NK-92 (cell line): ENCODE results near the gene RC3H1.
A peak's percentile ranks its signal among the peaks of the same experiment; 100 is the strongest.
"Not testable (repeated sequence)": the region's sequence is repeated elsewhere in the genome, so short reads cannot be mapped to it uniquely, and the experiment has no call there.

Source experiments
- DNase-seq: peaks from one replicate; lab custom pipeline; 2025; ENCODE audit not compliant: unreplicated experiment; lab: John Stamatoyannopoulos, UW

RC3H1 gene, protein sequence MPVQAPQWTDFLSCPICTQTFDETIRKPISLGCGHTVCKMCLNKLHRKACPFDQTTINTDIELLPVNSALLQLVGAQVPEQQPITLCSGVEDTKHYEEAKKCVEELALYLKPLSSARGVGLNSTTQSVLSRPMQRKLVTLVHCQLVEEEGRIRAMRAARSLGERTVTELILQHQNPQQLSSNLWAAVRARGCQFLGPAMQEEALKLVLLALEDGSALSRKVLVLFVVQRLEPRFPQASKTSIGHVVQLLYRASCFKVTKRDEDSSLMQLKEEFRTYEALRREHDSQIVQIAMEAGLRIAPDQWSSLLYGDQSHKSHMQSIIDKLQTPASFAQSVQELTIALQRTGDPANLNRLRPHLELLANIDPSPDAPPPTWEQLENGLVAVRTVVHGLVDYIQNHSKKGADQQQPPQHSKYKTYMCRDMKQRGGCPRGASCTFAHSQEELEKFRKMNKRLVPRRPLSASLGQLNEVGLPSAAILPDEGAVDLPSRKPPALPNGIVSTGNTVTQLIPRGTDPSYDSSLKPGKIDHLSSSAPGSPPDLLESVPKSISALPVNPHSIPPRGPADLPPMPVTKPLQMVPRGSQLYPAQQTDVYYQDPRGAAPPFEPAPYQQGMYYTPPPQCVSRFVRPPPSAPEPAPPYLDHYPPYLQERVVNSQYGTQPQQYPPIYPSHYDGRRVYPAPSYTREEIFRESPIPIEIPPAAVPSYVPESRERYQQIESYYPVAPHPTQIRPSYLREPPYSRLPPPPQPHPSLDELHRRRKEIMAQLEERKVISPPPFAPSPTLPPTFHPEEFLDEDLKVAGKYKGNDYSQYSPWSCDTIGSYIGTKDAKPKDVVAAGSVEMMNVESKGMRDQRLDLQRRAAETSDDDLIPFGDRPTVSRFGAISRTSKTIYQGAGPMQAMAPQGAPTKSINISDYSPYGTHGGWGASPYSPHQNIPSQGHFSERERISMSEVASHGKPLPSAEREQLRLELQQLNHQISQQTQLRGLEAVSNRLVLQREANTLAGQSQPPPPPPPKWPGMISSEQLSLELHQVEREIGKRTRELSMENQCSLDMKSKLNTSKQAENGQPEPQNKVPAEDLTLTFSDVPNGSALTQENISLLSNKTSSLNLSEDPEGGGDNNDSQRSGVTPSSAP

DNA sequence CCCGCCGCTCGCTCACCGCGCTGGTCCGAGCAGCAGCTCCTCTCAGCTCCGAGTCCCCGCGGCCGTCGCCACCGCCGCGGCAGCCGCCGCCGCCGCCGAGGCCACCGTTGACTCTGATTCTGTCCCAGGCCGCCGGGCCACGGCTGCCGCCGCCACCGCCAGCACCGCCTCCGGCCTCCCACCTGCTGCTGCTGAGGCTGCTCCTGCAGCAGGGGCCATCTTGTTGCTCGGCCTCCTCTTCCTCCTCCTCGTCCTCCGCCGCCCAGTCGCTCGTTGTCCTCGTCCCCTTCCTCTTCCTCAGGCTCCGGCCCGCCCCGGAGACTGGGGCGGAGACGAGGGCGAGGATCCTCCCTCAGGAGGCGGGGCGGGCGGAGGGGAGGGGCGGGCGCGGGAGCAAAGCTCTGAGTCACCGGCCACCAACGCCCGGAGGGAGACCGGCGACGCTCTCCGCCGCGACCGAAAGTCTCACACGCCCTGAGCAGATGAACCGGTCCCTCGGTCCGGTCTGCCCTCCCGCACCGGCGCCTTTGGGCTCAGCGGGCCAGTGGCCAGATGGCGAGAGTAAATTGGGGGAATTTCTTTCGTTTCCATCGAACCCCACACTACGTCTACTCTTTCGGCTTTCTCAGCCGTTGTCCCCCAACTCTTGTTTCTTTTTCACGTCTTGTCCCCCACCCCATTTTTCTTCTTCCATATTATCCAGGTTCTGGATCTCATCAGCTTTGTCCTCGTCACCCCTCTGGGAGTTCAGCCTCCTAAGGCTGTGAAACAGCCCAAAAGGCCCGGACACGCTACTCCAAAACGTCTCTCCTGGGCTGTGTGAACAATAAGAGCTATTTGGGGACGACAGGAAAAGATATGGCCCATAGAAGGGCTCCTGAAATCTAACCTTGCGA is at the start of gene RC3H1:
RC3H1 (minus strand) TSS at position 278 of the 896 bp plus-strand sequence. CDS start 29,372 bp downstream, outside the sequence.
- peak; percentile 27 for DNase-seq

DNA sequence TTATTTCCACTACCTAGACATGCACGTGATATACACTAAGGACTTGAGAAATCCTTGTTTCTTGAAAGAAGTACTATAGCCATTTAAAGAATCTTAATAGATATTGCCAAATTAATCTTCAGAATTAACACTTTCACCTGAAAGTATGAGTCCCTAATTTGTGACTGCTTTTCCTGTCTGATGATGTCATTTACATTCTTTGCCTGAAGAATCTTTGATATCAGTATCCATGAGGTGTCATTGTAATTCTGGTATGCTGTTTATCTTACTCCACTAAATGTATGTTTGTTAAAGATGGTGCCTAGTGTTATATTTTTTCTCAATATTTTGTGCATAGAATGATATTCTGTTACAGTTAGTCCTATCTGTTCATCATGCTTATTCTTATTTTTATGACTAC is 48.5 kb upstream of the RC3H1 start:
- no peak for DNase-seq

DNA sequence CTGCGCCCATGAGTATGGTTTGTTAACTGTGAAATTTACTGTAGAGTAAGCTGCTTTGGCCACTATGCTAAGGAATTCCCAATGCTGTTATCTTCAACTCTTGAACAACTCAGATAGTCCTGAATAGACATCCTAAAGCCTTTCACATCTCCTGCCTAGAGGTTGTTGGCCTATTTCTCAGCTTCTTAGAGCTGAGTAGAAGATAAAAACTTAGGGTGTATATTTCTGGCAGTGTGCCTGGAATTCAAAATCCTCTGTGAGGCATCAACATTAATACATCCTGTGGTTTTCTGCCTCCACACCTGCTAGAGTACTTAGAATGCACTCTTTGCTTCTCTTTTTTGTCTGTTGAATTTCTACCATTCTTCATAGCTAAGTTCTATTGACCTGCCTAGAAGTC is 45.8 kb upstream of the RC3H1 start:
- DNase-seq, result no peak

DNA sequence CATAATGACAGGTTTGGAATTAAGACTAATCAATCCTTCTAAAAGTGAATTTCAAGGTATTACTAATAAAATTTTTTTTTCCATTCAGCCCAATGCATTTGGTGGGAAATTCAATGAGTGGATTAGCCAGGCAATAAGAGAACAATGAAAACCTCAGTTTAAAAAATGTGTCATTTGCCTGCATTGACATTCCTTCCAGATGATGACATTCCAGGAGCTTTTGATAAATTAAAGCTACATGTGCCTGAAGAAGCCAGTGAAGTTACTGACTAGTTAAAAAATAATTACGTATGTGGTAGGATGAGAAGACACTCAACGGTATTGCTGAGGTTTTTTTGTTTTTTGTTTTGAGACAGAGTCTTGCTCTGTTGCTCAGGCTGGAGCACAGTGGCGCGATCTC is 37.9 kb upstream of the RC3H1 start:
- DNase-seq, result no peak

DNA sequence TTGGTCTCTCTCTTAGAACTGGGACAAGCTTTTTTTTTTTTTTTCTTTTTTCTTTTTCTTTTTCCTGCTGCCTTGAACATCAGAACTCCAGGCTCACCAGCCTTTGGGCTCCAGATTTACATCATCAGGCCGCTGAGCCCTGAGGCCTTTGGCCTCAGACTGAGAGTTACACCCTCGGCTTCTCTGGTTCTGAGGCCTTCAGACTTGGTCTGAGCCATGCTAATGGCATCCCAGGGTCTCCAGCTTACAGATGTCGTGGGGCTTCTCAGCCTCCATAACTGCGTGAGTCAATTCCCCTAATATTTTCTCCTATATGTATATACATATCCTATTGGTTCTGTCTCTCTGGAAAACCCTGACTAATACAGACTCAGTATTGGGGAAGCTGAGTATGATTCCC is 36.5 kb upstream of the RC3H1 start:
- DNase-seq, result no peak

DNA sequence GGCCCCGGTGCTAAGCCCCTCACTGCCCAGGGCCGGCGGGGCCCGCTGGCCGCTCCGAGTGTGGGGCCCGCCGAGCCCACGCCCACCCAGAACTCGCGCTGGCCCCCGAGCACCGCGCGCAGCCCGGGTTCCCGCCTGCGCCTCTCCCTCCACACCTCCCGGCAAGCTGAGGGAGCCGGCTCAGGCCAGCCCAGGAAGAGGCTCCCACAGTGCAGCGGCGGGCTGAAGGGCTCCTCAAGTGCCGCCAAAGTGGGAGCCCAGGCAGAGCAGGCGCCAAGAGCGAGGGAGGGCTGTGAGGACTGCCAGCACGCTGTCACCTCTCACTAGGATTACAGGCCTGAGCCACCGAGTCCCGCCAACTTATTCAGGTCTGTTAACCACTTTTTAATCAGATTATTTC is 34.5 kb upstream of the RC3H1 start:
- not testable (repeated sequence) for DNase-seq

DNA sequence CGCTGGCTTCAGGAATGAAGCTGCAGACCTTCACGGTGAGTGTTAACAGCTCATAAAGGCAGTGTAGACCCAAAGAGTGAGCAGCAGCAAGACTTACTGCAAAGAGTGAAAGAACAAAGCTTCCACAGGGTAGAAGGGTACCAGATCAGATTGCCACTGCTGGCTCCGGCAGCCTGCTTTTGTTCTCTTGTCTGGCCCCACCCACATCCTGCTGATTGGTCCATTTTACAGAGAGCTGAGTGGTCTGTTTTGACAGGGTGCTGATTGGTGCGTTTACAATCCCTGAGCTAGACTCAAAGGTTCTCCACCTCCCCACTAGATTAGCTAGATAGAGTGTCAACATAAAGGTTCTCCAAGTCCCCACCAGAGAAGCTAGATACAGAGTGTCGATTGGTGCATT is 33.6 kb upstream of the RC3H1 start:
- not testable (repeated sequence) for DNase-seq

DNA sequence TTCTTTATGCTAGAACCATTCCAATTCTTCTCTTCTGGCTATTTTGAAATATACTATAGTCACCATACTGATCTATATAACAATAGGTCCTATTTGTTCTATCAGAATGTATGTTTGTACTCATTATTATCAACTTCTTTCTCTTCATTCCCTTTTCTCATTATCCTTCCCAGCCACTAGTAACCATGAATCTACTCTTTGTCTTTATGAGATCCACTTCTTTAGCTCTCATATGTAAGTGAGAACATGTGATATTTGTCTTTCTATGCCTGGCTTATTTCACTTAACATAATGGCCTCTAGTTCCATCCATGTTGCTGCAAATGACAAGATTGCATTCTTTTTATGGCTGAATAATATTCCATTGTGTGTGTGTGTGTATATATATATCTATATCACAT is 31.7 kb upstream of the RC3H1 start:
- no peak for DNase-seq

DNA sequence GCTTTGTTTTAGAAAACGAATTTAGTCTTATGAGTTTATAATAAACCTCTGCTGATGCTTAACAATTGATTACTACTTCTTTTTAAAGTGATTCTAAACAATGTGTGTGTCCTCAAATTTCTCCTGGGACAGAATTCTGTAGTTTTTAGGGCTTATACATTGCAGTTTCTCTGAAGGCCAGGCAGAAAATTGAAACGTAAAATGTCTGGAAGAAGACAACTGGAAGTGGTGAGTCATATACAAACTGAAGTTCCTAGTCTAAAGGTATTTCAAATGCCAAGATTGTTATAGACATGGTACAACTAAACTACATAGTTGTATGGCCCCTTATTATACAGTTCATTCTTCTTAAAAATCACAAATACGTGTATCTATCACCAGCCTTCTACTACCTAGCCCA is 30.5 kb upstream of the RC3H1 start:
- DNase-seq, result no peak

DNA sequence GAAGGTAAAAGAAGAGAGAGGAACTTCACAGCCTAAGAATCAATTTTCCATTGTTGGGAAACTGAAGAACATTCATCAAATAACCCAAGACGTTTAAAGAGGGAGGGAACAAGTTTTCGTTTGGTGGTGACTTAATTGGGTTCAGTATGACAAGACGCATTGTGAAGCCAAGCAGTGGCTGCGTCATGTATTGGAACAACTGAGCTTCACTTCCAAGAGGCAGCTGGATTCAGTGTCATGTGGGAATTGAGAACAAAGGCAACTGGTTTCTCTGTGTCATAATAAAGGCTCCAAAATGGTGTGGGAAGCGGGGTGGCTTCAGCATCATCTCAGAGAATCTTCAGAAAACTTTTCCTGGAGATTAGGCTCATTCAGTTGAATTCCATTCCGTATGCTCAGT is 29.8 kb upstream of the RC3H1 start:
- no peak for DNase-seq

DNA sequence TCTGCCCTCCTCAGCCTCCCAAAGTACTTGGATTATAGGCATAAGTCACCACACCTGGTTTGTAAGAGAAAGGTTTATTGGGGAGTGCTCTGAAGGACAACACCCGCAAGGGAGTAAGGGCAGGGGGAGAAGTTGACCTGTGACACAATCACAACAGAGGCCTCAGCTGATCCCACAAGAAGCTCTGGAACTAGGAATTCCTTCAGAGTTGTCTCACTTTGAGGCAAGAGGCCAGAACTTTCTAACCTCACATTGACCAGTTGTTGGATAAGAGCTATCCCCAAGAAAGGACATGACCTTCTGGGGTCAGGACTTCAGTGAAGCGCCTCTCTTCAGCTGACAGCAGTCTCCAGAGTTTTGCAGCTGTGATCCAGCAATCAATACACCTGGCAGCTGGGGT is 27.4 kb upstream of the RC3H1 start:
- DNase-seq, result no peak

DNA sequence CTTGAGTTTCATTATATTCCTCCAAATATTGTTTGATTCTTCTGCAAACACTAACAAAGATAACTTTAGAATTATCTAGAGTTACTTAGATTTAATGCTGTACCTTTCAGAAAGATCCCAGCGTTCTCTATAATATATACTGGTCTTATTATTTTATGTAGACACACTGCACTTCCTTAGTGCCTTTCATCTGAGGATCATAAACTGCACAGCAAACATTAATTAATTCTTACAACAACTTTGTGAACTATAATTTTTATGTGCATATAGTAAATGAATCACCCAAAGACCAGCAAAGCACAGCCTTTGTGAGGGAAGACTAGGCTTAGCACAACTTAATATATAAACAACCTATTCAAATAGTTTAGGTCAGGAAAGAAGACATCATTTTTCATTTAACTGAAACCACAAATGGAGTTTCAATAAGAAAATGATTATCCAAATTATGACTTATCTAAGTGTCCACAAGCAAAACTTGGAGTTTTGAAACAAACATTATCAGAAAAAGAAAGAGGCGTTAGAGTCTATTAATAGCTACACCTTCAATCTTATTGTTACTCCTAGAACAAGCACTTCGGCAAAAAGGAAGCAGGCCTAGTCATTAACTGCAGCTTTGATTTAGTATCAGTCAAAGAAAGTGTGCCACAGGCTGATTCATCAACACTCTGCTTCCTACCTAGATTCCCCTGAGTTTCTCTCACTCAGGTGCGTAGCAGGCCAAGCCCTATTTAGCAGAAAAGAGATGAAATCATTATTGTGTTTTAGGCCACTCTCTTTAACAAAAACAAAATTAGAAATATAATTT is 22.5 kb upstream of the RC3H1 start:
- no peak for DNase-seq

DNA sequence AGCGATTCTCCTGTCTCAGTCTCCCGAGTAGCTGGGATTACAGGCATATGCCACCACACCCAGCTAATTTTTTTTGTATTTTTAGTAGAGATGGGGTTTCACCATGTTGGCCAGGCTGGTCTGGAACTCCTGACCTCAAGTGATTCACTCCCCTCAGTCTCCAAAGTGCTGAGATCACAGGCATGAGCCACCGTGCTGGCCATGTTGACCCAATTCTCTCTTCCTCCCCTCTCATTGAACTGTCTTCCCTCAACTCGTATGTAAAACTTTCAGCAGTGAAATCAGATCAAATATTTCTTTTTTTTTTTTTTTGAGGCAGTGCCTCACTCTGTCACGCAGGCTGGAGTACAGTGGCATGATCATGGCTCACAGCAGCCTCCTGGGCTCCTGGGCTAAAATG is 20.4 kb upstream of the RC3H1 start:
- not testable (repeated sequence) for DNase-seq

DNA sequence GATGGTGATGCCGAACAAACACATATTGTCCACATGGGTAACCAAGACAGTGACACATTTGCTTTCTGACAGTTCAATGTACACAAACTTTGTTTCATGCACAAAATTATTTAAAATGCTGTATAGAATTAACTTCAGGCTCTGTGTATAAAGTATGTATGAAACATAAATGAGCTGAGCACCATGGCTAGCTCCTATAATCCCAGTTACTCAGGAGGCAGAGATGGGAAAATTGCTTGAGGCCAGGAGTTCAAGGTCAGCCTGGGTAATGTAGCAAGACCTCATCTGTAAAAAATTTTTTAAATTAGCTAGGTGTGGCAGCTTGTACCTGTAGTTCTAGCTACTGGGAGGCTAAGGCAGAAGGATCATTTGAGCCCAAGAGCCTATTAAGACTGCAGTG is 19.2 kb upstream of the RC3H1 start:
- no peak for DNase-seq

DNA sequence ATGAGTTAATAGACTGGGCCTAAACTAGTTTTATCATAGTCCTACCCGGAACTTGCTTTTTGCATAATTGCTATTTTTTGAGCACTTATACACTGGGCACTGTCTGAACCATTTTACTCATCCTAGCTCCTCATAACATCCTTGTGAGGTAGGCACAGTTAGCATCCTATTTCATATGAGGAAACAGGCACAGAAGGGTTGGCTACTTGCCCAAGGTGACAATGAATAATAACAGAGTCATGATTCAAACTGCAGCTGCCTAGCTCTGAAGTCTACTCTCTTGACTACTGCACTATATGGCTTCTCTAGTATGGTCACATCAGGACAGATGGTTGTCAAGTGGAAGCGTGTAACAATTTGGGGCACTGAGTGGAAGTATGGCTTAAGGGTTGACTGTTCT is 18.2 kb upstream of the RC3H1 start:
- DNase-seq, result no peak

DNA sequence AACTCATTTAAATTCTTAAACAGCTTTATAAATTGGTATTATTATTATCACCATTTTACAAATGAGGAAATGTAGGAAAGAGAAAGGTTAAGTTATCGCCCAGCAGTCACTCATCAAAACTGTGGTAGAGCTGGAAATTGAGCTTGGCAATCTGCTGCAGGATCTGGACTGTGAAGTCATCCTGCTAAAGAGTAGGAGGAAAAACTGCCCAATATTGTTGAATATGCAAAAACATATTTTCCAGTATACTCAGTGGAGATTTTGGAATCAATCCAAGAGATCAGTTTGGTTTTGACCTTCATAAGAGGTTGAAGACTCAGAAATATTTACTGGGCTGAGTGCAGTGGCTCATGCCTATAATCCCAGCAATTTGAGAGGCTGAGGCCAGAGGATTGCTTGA is 16.9 kb upstream of the RC3H1 start:
- no peak for DNase-seq

DNA sequence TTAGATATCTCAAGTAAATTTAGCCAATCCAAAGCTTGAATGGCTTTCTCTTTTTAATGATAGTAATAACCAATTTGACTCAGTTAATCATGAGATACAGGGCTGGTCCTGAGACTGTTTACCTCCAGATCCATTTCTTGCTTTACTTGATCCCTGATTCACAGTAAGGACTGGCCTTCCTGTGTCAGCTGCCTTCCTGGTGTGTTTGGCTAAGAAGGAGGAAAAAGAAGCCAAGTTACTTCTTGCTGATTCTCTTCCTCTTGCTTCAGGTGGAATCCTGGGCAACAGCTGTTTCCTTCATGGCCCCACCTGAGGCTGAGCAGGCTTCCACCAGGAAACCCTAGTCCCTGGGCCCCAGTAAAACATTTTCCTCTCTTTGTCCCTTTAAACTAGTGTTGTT is 14.6 kb upstream of the RC3H1 start:
- DNase-seq, result no peak

DNA sequence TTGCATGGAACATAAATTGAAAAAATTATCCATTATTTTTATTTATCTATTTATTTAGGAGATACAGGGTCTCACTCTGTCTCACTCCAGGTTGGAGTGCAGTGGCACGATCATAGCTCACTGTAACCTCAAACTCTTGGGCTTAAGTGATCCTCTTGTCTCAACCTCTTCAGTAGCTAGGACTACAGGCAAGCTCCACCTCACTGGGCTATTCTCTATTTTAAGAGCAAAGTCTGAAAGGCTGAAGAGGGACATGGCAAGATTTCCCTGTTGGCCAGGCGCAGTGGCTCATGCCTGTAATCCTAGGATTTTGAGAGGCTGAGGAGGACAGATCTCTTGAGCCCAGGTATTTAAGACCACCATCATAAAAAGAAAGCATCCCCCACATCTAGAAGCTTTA is 14.0 kb upstream of the RC3H1 start:
- DNase-seq, result no peak

DNA sequence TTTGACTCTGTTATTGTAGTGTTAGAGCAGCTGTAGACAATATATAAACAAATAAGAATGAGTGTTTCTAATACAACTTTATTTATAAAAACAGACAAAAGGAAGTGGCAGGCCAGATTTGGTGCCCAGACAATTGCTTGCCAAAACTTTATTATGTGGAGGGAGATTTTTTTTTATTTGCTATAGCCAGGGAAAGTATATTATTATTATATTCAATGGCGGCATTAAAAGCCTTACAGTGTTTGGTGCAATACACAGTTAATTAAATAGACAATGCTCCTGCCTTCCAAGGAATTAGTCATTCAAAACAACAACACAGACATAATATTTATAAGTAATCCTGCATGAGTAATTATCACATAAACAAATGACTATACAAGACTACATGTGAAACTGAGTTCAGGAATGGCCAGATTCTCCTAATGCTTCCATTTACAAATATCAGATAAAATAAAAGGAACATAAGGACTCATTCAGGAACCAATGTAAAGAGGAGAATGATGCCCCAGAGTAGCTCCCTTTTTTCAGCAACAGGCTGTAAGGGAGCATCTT is 10.6 kb upstream of the RC3H1 start:
- DNase-seq, result no peak

DNA sequence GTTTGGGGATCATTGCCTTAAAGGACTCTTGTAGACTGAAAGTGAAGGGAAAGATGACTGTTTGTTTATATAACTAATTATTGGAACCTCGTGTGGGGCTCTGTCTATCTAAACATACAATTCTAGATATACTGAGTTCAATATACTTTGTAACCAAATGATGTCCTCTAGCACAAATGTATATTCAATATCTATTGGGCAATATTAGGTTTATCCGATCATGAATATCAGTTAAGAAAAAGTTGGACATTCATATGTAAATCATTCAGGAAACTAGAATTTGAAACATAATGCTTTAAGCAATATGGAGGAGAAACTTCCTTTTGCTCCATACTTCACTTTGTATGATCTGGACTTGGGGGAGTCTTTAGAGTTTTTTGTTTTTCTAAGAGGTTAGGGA is 8.9 kb upstream of the RC3H1 start:
- DNase-seq, result no peak
